ENCODE results near the gene CALR. TPM values are rescaled to one million over a fixed set of nuclear protein-coding genes. Genes with fewer than 3 reads are reported as not detected.
A peak's percentile ranks its signal among the peaks of the same experiment; 100 is the strongest.

The CALR gene
- total and polyA plus RNA-seq, 9 of the 15 experiments (the other 6 are each of a cell fraction or from before 2014, with no cell fraction given), result 126 to 811 (median 642) TPM

DNA sequence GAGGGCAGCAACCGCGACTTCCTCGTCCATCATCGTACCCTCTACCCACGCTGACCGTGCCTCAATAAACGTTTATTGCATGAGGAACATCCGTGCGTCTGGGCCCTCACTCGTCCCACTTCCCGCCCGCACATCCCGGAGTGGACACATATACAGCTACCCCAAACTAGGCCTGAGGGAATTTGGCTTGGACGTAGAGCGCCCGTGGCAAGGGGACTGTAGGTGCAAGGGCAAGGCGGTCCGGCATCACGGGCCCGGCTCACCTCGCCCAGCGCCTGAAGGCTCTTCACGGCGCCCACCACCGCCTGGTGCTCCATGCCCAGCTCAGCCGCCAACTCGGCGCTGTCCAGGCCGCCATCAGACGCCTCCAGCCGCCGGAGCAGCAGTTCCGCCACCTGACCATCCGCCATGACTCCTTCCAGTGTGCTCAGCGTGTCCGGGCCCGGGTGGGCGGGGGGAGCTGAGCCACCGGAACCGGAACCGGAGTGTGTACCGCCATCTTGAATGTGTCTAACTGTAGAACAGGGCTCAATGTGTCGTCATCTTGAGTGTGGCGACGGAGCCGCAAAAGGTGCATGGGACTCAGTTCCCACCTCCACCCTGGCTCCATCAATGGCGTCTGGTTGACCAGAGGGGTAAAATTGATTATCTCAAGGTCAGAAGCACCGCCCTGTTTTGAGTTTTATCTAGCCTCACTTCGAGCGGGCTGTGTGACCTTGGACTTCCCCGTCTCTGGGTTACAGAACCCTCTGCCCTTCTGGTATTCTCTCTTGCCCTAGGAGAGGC lies 4.9 kb upstream of the CALR start, which contains the start of gene FARSA (continued):
- TF ChIP-seq NR4A1 (CRISPR knock-in tag; IDR thresholded peaks at IDR 0.05) (no peak), NR4A1 (tag; IDR thresholded peaks at IDR 0.05) (no peak; the same call in 1 of the 2 replicates), U2AF1 (optimal IDR thresholded peaks at IDR 0.05; ENCODE audit: low read depth, low read length) (peak; percentile 56), TOE1 (IDR thresholded peaks at IDR 0.05; ENCODE audit: borderline replicate concordance) (no peak), TOE1 (CRISPR knock-in tag; IDR thresholded peaks at IDR 0.05; ENCODE audit: borderline replicate concordance, low read depth) (no peak), BRCA1 (IDR thresholded peaks at IDR 0.05) (no peak), BRCA1 (CRISPR knock-in tag; IDR thresholded peaks at IDR 0.05) (no peak), TBP (optimal IDR thresholded peaks at IDR 0.05; ENCODE audit: low read depth, low read length) (peak; percentile 89), FIP1L1 (IDR thresholded peaks at IDR 0.05; ENCODE audit: low read depth, low read length, poor library complexity, severe bottlenecking) (no peak), ETV5 (CRISPR knock-in tag; IDR thresholded peaks at IDR 0.05; ENCODE audit: low read depth) (peak; percentile 15; the same call in 1 of the 2 replicates), ZNF23 (CRISPR knock-in tag; IDR thresholded peaks at IDR 0.05) (no peak), MED1 (CRISPR knock-in tag; IDR thresholded peaks at IDR 0.05; ENCODE audit: borderline replicate concordance) (no peak), HNRNPUL1 (IDR thresholded peaks at IDR 0.05; ENCODE audit: low read length) (no peak), ZNF780A (CRISPR knock-in tag; IDR thresholded peaks at IDR 0.05) (no peak), THAP12 (CRISPR knock-in tag; IDR thresholded peaks at IDR 0.05) (0 out of 2 replicates have a peak, but pooled peaks have one; percentile 6), ZBTB26 (CRISPR knock-in tag; IDR thresholded peaks at IDR 0.05) (no peak), ID3 (CRISPR knock-in tag; IDR thresholded peaks at IDR 0.05) (no peak), ID3 (tag; IDR thresholded peaks at IDR 0.05) (peak; percentile 29; the same call in 1 of the 2 replicates), BHLHE40 (IDR thresholded peaks at IDR 0.05; ENCODE audit: low read length) (peak; percentile 15), SAP30 (IDR thresholded peaks at IDR 0.05; ENCODE audit: borderline replicate concordance, insufficient read depth, low read depth, low read length, poor library complexity, severe bottlenecking) (peak; percentile 90), CC2D1A (IDR thresholded peaks at IDR 0.05) (no peak), SP2 (IDR thresholded peaks at IDR 0.05; ENCODE audit: extremely low read depth, low read depth, low read length, poor library complexity, severe bottlenecking) (no peak), MEF2A (IDR thresholded peaks at IDR 0.05; ENCODE audit: control insufficient read depth, low read depth, low read length) (no peak), ZNF785 (CRISPR knock-in tag; IDR thresholded peaks at IDR 0.05) (no peak), HLTF (IDR thresholded peaks at IDR 0.05) (no peak), TAF1 (IDR thresholded peaks at IDR 0.05; ENCODE audit: control insufficient read depth, extremely low read depth, insufficient read depth, low read length, severe bottlenecking) (peak; percentile 96), DNMT1 (IDR thresholded peaks at IDR 0.05) (no peak)
